GM18861 (cell line): Measurements from ENCODE around the gene CTBP2.
"Not testable (repeated sequence)": the region's sequence is repeated elsewhere in the genome, so short reads cannot be mapped to it uniquely, and the experiment has no call there.

ENCODE experiments used
- ATAC-seq: cut with Tn5 transposase; IDR thresholded peaks from one replicate; pipeline ENCODE4 v1.9.1; 2021; ENCODE audit not compliant: unreplicated experiment

The CTBP2 gene

DNA sequence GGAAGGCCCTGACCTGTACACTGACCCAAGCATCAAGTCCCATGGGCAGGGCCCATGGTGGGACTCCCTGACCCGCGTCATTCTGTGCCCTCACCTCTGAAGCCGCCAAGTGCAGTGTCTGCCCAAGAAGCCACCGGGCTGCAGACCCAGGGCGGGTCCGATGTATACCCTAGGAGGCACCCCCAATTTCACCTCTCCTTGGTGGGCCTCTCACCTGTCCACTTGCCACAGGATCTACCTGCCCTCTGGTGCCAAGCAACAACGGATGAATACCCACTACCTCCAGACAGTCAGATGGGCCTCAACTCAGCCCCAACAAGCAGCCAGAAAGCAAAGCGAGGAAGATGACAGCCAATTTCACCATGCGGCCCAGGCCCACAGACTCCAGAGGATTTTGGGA, 92.6 kb downstream of the CTBP2 start:
- no peak for ATAC-seq

DNA sequence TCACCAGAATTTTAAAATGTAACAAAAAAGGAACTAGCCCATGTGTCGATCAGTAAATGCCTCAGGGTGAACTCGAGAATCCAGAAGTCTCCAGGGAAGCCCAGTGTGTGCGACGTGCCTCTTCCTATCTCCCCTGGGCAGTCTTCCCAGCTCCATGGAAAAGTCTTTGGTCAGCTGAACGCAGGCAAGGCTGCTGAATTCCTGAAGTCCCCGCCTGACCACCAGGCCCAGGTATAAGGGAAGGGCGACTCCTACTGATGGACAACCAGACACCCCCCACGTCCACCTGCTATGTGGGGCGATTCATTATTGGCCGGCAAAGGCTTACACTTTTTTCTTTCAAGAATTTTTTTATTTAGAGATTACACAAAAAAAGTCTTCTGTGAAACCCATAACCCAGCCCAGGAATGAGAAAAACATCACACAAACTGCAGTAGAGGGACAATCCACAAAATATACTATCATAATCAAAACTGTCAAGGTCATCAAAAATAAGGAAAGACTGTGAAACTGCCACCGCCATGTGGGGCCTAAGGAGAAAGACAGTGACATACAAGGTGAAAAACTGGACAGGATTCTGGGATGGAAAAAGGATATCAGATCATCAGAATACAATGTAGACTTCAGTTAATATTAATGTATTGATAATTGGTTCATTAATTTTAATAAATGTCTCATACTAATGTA, 93.5 kb downstream of the CTBP2 start:
- ATAC-seq, result no peak

DNA sequence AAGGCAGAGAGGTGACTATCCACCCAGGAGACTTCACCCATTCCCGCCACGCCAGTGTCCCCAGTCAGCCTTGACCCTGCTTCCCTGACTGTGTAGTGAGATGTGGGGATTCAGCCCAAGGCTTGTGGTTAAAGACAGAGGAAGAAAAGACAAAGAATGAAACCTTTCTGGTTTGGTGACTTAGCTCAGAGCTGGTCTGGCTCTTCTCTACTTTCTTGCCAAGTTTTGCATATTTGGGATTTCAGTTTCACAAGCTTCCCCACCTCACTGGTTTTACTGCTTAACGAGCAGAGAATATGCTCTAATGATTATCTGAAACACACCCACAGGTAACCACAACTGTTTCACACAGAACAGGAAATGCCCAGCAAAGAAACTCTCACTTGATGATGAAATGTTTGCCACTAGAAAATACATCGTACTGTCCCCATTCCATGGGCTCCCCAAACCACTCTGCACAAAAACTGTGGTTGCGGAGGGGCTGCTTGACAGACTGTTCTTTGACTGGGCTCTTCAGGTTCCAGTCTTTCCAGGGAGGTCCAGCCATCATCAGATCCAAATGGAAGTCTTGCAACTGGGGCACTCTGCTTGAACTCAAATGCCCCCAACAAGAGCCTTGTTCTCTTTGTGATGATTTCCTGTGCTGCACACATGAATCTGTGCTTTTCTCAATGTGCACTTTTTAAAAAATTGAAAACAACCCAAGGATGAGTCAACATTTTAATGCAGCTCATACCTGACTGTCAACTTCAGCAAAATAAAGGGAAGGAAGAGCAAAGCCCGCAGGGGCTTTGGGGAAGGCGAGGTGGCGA, 95.5 kb downstream of the CTBP2 start:
- ATAC-seq, result peak; percentile 93

DNA sequence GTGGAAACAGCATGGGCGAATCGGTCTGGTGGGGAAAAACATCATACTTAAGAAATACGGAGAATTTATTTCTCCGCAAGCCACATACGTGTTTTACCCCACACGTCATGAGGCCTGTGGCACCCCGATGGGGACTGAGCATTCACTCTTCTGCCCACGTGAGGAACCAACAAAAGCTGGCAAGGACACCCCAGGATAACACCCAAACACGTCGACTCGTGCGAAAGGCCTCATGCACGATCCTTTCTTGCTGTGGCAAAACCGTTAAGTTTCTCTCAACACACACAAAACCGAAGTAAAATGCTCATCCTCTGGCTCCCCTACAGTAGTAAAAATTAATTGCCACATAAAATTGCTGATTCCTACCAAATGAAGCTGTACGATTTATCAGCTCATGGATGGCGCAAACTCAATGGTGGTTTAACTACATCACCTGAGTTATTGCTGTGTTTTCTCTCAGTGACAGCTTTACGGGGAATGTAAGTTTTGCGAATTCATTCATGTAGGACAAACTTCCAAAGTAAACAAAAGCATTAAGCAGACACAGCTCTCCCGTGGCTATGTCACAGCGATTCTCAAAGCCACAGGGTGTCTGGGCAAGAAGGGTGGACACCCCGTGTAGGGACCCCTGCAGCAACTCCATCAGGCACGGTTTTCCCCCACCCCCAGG, 97.0 kb downstream of the CTBP2 start:
- ATAC-seq, result no peak

DNA sequence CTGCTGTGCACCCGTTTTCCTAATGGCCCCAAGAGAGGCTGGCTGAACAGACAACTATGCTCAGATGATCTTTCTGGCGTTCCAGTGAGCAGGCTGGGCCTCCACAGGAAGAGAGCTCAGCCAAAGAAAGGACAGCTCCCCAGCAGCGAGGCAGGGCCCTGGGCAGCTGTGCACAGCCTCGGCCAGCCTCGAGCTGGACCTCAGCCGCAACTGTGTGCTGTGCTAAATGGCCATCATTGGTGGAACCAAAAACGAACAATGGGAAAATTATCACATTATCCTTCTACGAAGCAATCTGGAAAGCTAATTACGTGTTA, 97.5 kb downstream of the CTBP2 start:
- no peak for ATAC-seq

DNA sequence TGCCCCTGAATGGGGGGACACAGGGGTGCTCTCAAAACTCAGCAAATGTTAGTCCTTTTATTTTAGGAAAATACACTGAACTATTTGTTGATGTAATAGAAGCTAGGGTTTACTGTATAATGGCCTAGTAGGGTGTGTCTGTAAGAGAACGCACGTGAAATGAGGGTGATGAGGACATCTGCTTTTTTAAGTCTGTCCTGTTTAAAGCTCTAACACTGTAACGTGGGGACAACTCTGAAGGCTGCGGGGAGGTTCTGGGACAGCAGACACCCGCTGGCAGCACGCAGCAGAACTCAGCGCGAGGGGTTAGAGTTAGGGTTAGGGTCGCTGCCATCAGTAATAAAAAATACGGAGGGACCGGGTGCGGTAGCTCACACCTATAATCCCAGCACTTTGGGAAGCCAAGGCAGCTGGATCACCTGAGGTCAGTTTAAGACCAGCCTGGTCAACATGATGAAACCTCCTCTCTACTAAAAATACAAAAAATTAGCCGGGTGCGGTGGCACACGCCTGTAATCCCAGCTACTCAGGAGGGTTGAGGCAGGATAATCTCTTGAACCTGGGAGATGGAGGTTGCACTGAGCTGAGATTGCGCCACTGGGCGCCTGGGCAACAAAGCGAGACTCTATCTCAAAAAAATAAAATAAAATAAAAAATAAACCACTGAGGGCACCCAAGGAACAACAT, 98.0 kb downstream of the CTBP2 start:
- ATAC-seq, result no peak

DNA sequence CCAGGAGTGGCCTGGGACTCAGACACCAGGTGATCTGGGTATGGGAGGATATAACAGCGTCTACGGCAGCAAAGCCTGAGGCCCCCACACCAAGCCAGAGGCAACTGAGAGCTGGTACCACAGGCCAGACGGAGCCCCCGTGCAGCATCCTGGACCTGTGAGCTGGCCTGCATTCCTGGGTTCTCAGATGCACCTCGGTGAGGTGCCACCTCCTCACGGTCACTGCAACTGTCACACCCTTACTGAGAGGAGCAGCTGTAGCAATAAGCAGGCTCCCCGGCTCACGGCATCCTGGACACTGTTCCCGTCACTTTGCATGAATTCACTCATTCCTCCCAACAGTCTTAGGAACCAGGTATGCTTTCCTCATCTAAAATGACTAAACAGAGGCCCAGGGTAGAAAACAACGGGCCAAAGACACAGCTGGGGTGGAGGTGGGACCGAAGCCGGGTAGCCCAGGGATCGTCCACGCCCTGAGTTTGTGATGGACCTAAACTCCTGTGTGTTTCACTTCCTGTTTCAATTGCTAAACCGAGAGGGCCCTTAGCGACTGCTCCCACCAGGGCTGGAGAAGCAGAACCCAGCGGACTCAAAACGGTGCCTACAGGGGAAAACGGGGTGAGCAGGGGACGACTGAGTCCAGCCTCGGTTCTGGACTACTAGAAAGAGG, 98.7 kb downstream of the CTBP2 start:
- ATAC-seq, result peak; percentile 20

DNA sequence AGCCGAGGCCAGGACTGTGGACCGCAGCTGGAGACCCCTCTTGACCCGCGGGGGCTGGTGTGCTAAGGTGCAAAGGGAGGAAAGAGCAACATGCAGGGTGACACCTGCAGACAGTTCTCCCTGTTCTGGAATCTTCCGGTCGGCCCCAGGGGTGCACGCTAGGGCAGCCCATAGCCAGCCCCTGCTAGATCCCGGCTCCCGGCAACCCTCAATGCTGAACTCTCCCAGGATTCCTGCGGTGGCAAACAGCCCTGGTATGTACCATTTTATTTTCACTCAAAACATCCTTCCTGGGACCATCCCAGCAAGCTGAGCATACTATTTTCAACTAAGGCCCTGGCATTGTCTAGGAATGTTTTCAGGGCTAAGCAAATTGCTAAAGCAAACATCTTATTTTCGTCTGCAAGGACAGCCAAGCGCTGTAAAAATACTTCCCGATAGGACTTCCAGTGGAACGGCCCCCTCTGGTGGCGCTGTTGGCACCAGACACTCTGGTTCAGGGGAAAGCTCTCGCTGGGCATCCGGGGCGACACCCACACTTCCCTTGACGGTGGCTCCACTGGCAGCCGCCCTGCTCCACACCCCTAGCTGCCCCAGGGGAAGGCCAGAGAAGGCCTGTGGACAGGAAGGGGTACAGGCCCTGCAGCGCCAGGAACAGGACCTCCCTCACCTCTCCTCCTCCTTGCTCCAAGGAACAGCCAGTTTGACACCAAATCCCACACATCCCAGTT, 99.4 kb downstream of the CTBP2 start:
- ATAC-seq, result no peak

DNA sequence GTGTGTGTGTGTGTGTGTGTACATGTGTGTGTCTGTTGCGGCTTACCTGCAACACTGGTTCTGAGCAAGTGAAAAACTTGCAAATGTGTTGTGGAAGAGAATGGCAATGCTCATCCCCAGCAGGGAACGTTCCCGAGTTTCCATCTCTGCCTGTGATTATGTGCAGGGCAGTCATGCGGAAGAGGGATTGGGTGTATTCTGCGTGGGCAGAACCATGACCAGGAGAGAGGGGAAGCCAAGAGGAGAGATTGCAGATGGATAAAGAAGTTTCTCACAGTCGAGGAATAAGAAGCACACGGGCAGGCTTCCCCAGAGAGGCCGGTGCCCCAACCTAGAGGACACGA, 99.9 kb downstream of the CTBP2 start:
- ATAC-seq, result no peak

DNA sequence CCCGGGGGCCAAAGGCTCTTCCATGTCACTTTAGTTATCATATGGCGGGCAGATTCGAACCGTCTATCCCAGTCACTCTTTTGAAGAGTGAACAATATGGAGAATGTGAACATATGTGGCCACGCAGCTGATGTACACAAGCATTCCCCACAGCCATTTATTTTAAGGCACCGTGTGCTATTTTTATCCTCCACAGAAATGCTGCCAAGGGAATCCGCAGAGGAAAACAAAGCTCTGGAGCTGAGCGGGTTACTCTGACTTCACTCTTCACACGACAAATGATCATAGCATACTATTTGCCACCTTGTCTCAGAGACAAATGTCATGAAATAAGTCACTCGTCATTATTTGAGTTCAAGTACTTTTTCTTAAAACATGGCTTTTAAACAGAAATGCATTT, 100.3 kb downstream of the CTBP2 start:
- no peak for ATAC-seq

DNA sequence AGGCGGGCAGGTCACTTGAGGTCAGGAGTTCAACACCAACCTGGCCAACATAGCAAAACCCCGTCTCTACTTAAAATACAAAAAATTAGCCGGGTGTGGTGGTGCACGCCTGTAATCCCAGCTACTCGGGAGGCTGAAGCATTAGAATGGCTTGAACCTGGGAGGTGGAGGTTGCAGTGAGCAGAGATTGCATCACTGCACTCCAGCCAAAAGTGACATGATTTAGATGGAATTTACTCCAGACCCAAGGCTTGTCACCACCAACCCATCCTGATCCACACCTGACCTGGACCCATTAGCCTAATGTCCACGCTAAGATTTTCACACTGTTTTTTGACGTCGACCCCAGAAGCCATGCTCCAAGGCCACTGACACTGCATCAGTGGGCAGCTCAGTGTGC, 101.0 kb downstream of the CTBP2 start:
- not testable (repeated sequence) for ATAC-seq

DNA sequence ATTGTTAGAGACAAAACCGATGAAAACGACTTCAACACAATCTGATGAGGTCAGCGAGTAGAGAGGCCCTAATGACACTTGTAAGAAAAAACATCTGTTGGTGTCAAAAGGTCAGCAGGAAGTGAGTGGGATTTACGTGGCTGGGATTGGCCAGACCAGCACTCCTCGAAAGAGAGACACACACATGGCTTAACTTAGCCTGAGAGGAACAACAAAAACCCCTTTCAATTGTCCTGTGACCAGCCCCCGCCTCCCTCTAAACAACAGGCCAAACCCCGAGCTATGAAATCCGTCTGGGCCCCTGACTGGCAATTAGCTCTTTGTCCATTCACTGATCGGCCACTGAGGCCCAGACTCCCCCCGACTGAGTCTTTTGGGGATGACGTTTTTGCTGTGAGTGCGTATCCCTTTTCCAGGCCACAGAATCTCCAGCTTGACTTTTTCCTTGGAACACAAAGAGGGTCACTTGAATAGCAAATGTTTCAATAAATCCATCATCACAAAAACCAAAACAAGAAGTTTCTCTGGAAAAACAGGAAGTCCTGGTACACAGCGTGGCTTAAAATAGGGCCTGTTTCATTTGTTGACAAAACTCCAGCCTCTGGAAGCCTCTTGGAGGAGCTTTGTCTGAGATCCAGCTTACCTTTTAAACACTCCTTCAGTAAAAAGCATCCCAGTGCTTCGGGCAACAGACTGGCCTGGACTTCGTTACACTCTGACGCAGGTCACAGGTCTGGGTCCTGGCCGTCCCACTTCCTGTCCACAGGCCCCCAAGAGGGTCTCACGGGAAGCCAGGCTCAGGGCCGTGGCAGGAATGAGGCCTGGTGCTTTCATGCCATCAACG, 103.0 kb downstream of the CTBP2 start:
- no peak for ATAC-seq

DNA sequence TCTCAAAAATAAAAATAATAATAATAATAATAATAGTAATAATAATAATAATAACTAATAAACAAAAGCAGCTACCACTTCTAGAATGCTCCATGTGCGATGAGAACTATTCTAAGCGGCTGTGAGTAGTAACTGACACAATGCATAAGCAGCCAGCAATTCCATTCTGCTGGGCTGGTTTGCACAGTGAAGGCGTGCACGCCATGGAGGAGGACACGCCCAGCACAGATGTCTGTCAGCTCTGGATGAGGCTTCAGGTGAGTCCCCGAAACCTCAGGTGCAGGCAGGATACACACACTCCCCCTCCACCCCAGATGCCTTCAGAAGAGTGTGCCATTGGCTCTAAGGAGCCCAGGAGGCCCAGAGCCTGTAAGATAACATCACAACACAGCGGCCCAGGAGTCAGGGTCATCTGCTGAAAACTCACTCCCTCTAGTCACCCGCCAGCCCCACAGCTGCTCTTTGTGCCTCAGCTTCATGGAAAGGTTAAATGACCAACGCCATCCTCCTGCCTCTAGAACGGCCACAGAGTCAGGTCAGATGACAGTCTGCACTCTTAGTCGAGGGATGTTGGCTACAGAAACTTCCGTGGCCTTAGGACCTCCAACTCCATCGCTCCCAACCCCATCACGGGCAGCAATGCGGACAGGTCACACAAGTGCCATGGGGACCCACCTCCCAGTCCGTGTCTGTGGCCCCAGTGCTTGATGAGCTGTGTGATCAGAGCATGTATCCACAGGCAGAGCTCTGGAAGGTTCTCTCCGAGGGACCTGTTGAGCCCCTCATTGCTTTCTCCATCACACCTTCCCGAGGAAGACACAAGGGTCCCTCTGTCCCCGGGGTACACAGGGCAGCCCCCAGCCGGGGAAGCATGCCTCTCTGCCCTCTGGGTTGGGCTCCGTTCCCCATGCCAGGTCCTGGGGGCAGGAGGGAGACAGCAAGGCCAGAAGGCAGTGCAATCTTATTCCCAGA, 103.9 kb downstream of the CTBP2 start:
- ATAC-seq, result no peak

DNA sequence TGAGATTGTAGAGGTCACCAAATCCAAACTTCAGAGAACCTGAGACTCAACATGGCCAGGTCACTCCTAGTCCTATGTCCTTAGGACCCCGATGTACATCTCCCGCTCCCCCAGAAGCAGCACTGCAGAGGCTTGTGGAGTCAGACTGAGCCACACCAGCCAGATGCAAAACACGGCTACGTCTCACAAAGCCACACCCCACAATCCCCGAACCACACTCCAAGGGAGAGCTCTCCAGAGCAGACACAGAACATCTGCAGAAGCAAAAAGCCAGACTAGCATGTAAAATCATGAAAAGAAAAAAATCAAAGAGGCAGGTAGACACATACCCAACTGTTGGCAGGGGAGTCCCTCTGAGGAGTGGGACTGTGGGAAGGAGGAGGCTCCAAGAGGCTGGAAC, 104.9 kb downstream of the CTBP2 start:
- no peak for ATAC-seq

DNA sequence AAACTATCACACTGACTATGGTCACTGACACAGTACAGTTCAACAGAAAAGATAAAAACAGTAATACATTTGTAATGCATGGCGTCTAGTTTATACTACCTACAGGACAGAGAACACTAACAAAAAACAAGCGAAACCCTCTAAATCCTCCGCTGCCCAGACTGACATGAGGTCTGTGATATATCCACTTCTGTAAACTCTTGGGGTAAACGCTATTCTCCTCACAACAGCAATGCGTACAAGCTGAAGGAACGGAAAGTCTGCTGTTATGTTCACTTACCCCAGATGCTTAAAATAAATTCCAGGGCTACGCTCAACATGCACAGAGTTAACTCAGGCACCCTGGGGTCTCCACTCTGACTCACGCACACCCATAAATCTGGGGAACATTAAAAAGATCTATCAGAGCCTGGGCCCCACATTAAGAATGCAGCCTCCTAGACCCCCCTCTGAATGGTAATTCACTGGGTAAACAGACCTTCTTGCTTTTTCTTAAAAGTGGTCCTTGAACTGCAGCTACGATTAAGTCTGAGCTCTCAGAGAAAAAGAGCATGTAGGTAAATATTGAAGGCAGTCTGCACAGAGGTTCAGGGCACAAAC, 105.6 kb downstream of the CTBP2 start:
- ATAC-seq, result no peak

DNA sequence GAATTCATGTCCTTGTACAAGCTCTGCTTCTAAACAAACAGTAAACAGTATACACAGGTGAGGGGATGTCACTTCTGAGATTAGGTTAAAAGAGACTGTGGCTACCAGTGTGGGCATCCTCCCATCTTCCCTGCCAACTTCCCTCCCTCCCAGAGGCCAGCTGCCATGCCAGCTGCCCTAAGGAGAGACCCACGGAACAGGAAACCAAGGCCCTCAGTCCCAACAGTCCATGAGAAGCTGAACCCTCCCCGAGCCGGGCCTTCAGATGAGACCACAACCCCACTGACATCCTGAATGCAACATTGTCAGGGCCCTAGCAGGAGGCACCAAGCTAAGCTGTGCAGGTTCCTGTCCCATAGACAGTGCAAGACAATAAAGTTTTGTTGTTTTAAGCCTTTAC, 106.1 kb downstream of the CTBP2 start:
- ATAC-seq, result no peak

DNA sequence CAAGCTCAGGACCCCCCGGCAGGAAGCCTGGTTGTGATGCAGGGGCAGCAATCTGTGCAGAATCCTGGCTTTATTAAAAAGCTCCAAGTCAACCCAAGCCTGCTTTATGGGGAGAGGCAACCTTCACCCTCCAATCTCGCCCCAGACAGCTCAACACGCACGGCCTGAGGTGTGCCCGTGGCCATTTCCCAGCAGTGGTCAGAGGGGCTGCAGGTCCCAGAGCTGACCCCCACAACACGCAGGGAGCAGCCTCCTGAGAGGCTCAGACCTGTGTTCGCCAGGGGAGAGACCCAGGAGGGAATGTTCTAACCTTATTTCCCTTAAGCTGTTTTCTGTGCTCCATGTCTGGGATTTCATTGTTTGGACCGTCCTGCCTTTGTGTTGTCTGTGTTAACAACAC, 108.2 kb downstream of the CTBP2 start:
- ATAC-seq, result no peak

DNA sequence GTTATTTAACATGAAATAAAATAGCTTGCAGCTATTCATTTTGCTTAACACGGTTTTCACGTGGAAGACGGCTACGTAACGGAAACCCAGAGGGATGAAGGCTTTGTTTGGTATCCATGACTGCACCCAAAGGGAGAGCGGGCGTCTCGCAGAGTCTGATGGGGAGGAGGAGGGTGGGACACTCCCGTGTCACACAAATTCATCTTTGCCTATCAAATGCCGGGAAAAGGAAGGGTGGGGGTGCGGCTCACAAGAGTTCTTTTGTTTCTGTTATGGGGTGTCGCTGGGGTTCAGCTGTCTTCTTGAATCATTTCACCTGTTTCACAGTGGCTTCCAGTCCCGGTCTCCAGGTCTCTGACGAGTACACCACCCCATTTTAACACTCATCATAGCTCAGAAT, 110.0 kb downstream of the CTBP2 start:
- no peak for ATAC-seq
